Adipocyte (in vitro differentiated cells): ENCODE measurements around the gene KLK7.

Source experiments
- DNase-seq: peaks from one replicate; pipeline ENCODE4 v3.0.0-alpha.2; 2015; ENCODE audit warnings: low read depth
- H3K27me3 ChIP-seq: replicated peaks from 2 replicates; pipeline ENCODE4 v1.7.0; 2013; ENCODE audit warnings: mild to moderate bottlenecking, low read length, moderate library complexity; ENCODE audit not compliant: control insufficient read depth, insufficient read depth
- H3K36me3 ChIP-seq: 2 replicates; pipeline ENCODE4 v1.7.0; 2013; ENCODE audit warnings: low read length, mild to moderate bottlenecking, moderate library complexity; ENCODE audit not compliant: control insufficient read depth, insufficient read depth, severe bottlenecking
- H3K4me1 ChIP-seq: 2 replicates; pipeline ENCODE4 v1.7.0; 2013; ENCODE audit warnings: mild to moderate bottlenecking, low read length, moderate library complexity; ENCODE audit not compliant: control insufficient read depth, insufficient read depth
- H3K4me3 ChIP-seq: 2 replicates; pipeline ENCODE4 v1.7.0; 2013; ENCODE audit warnings: mild to moderate bottlenecking, low read length, moderate library complexity
- H3K9ac ChIP-seq: 2 replicates; pipeline ENCODE4 v1.7.0; 2013; ENCODE audit warnings: mild to moderate bottlenecking, low read length, moderate library complexity
- H3K9me3 ChIP-seq: 2 replicates; pipeline ENCODE4 v1.7.0; 2013; ENCODE audit warnings: mild to moderate bottlenecking, low read length, moderate library complexity; ENCODE audit not compliant: control insufficient read depth

KLK7 gene

GRCh38 chr19:50983625-50984292 lies at the start of gene KLK7:
Gene KLK7 (minus strand): TSS chr19:50983917. CDS start chr19:50982399, 1,518 bp downstream.
- no peak within 1 kb of the TSS for H3K4me3 ChIP-seq
- no peak within 1 kb of the TSS for H3K9ac ChIP-seq
- no peaks in the 10 kb centered on the region for H3K4me1 ChIP-seq
- no peak for DNase-seq
- H3K36me3 ChIP-seq = no peaks in the 10 kb centered on the region
- H3K27me3 ChIP-seq = peaks cover 24% of the 10 kb centered on the region
- H3K9me3 ChIP-seq = no peaks in the 10 kb centered on the region

GRCh38 chr19:51031880-51032225 lies 48.1 kb upstream of the KLK7 start:
- Histone ChIP-seq H3K27me3 (peaks cover 30% of the 10 kb centered on the region), H3K9me3 (no peaks in the 10 kb centered on the region), H3K9ac (no peak overlapping the region), H3K4me3 (no peak overlapping the region), H3K36me3 (no peaks in the 10 kb centered on the region), H3K4me1 (no peaks in the 10 kb centered on the region)
- DNase-seq = no peak

GRCh38 chr19:51031220-51031879 lies 47.6 kb upstream of the KLK7 start:
- no peak for DNase-seq

GRCh38 chr19:51030631-51031030 lies 46.9 kb upstream of the KLK7 start:
- H3K36me3 ChIP-seq = no peaks in the 10 kb centered on the region
- H3K27me3 ChIP-seq = peaks cover 35% of the 10 kb centered on the region
- no peak overlapping the region for H3K4me3 ChIP-seq
- no peak overlapping the region for H3K9ac ChIP-seq
- no peak for DNase-seq
- H3K4me1 ChIP-seq = no peaks in the 10 kb centered on the region
- no peaks in the 10 kb centered on the region for H3K9me3 ChIP-seq

More at GRCh38 chr19:51031220-51031879, 47.6 kb upstream of the KLK7 start:
- H3K9me3 ChIP-seq = no peaks in the 10 kb centered on the region
- H3K9ac ChIP-seq = no peak overlapping the region
- no peaks in the 10 kb centered on the region for H3K36me3 ChIP-seq
- no peak overlapping the region for H3K4me3 ChIP-seq
- peaks cover 30% of the 10 kb centered on the region for H3K27me3 ChIP-seq
- H3K4me1 ChIP-seq = no peaks in the 10 kb centered on the region

- Histone ChIP-seq H3K36me3 (no peaks in the 10 kb centered on the region), H3K4me3 (no peak overlapping the region), H3K9ac (no peak overlapping the region), H3K27me3 (peaks cover 39% of the 10 kb centered on the region), H3K4me1 (no peaks in the 10 kb centered on the region), H3K9me3 (no peaks in the 10 kb centered on the region)
- DNase-seq = no peak
These were observed 46.0 kb upstream of the KLK7 start for GRCh38 chr19:51029718-51030117.

GRCh38 chr19:51027873-51028272 lies 44.2 kb upstream of the KLK7 start:
- Histone ChIP-seq H3K9me3 (no peaks in the 10 kb centered on the region), H3K27me3 (peaks cover 38% of the 10 kb centered on the region), H3K9ac (no peak overlapping the region), H3K36me3 (no peaks in the 10 kb centered on the region), H3K4me1 (no peaks in the 10 kb centered on the region), H3K4me3 (no peak overlapping the region)
- no peak for DNase-seq

- Histone ChIP-seq H3K36me3 (no peaks in the 10 kb centered on the region), H3K9me3 (no peaks in the 10 kb centered on the region), H3K27me3 (peaks cover 44% of the 10 kb centered on the region), H3K9ac (no peak overlapping the region), H3K4me3 (no peak overlapping the region), H3K4me1 (no peaks in the 10 kb centered on the region)
- no peak for DNase-seq
These were observed 43.5 kb upstream of the KLK7 start for GRCh38 chr19:51027126-51027806.

GRCh38 chr19:51026554-51026831 lies 42.8 kb upstream of the KLK7 start, which contains the start of gene KLK11:
Gene KLK11 (minus strand): TSS chr19:51026616. CDS start chr19:51025631, 985 bp downstream.
- H3K36me3 ChIP-seq = no peaks in the 10 kb centered on the region
- DNase-seq = no peak
- no peaks in the 10 kb centered on the region for H3K9me3 ChIP-seq
- no peaks in the 10 kb centered on the region for H3K4me1 ChIP-seq
- no peak within 1 kb of the TSS for H3K4me3 ChIP-seq
- H3K9ac ChIP-seq = no peak within 1 kb of the TSS
- peaks cover 44% of the 10 kb centered on the region for H3K27me3 ChIP-seq

GRCh38 chr19:51025809-51026553 lies 42.3 kb upstream of the KLK7 start:
- H3K4me3 ChIP-seq = no peak overlapping the region
- H3K27me3 ChIP-seq = peaks cover 44% of the 10 kb centered on the region
- no peaks in the 10 kb centered on the region for H3K9me3 ChIP-seq
- H3K9ac ChIP-seq = no peak overlapping the region
- no peaks in the 10 kb centered on the region for H3K4me1 ChIP-seq
- DNase-seq = no peak
- no peaks in the 10 kb centered on the region for H3K36me3 ChIP-seq

- Histone ChIP-seq H3K27me3 (peaks cover 39% of the 10 kb centered on the region), H3K9me3 (no peaks in the 10 kb centered on the region), H3K4me3 (no peak overlapping the region)
These were observed 41.7 kb upstream of the KLK7 start for GRCh38 chr19:51025401-51025800.

GRCh38 chr19:51024924-51025323 lies 41.2 kb upstream of the KLK7 start:
- peaks cover 39% of the 10 kb centered on the region for H3K27me3 ChIP-seq
- no peak for DNase-seq
- no peaks in the 10 kb centered on the region for H3K36me3 ChIP-seq
- no peaks in the 10 kb centered on the region for H3K9me3 ChIP-seq
- H3K9ac ChIP-seq = no peak overlapping the region
- H3K4me3 ChIP-seq = no peak overlapping the region
- H3K4me1 ChIP-seq = peaks cover 2% of the 10 kb centered on the region

More at GRCh38 chr19:51025401-51025800, 41.7 kb upstream of the KLK7 start:
- Histone ChIP-seq H3K9ac (no peak overlapping the region), H3K36me3 (no peaks in the 10 kb centered on the region), H3K4me1 (no peaks in the 10 kb centered on the region)
- no peak for DNase-seq
